ENCODE measurements around the gene NNT.

The NNT gene

DNA sequence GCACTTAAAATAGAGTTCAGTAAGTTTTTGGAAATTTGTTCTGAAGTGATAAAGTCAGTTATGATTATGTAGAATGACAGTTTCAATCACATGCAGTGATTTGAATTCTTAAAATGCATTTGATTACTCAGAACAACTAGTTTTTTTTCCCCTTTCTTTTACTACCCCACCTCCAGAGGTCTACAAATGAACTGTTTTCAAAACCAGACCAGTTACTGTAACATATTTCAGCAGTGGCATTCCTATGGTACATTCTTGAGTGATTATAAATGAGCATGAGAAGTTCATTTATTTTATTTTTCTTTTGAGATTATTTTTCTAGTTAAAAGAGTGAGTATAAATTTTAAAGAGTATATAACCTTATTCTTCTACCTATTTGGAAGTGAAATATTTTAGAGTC, 71.6 kb downstream of the NNT start:
- no peak overlapping the region for H3K4me3 ChIP-seq (ENCODE audit: control insufficient read depth, low read depth, low read length)
- DNase-seq (ENCODE audit: low read depth) = no peak
- no peak for TF ChIP-seq CTCF (IDR thresholded peaks at IDR 0.05; ENCODE audit: control insufficient read depth, insufficient read depth, low read depth, low read length, missing control alignments)

GRCh38 chr5:43675357-43675756, 72.4 kb downstream of the NNT start:
- TF ChIP-seq CTCF (IDR thresholded peaks at IDR 0.05; ENCODE audit: control insufficient read depth, insufficient read depth, low read depth, low read length, missing control alignments) = no peak
- DNase-seq (ENCODE audit: low read depth) = no peak

DNA sequence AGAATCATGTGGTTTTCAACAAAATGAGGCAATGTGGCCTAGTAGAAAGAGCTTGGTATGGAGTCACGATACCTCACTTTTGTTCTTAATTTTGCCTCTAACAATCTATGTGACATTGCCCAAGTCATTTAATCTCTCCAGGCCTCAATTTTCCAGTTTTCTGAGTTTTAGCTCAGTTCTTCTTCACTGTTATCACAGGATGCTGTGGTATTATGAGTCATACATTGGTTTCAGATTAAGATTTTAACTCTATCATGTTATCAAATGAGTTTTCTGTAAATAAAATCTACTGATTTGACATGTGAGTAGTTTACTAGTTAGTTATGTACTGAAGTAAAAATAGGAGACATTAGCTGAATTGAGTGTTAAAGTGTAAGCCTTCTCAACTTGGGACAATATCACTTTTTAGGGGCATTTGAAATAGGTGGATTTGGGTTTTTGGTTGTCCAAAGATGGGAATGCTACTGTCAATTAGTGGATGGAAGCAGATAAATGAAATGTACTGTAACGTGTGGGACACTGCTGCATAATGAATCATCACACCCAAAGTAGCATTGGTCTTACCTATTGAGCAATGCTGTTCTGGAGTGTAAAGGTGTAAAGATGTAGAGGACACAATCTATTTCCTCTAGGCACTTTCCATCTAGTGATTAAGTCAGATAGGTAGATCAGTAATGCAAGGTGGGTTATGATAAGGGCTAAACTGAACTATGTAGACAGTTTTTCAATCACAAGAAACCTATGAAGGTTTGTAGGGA, 73.3 kb downstream of the NNT start:
- TF ChIP-seq CTCF (IDR thresholded peaks at IDR 0.05; ENCODE audit: control insufficient read depth, insufficient read depth, low read depth, low read length, missing control alignments) = no peak
- no peak overlapping the region for H3K4me3 ChIP-seq (ENCODE audit: control insufficient read depth, low read depth, low read length)
- no peak for DNase-seq (ENCODE audit: low read depth)

More at GRCh38 chr5:43675357-43675756, 72.4 kb downstream of the NNT start:
- no peak overlapping the region for H3K4me3 ChIP-seq (ENCODE audit: control insufficient read depth, low read depth, low read length)

DNA sequence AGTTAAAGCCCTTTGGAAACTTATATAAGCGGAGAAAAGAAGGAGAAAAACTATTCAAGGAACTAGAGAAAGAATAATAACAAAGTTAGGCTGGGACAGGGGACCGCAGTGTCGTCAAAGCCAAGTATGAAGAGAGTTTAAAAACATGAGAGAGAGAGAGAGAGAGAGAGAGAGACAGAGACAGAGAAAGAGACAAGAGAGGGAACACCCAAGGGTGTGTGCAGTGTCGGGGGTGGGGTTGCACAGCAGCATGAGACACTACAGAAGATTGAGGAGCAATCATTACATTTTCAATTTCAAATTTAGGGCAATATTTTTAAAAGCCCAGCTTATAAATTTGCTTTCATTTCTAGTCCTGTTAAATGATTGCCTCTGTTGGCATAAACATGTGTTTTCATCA, 74.3 kb downstream of the NNT start:
- no peak for TF ChIP-seq CTCF (IDR thresholded peaks at IDR 0.05; ENCODE audit: control insufficient read depth, insufficient read depth, low read depth, low read length, missing control alignments)
- DNase-seq (ENCODE audit: low read depth) = no peak
- no peak overlapping the region for H3K4me3 ChIP-seq (ENCODE audit: control insufficient read depth, low read depth, low read length)

DNA sequence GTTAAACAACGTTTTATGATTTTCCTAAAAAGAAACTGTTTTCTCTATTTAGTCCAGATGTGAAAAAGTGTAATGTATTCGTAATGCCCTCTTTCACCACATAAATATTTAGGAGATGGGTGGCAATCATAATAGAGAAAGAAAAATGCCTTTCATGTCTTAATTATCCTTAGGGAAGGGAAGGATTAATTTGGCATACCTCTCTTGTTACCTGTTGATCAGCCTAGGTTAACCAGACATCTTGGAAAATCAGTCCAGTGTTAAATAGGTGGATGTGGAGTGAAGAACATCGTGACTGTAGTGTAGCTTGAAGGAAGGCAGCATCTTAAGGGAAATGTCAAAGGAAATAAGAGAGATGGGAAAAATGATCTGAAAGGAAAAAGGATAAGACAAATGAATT, 76.2 kb downstream of the NNT start:
- TF ChIP-seq CTCF (IDR thresholded peaks at IDR 0.05; ENCODE audit: control insufficient read depth, insufficient read depth, low read depth, low read length, missing control alignments) = no peak
- H3K4me3 ChIP-seq (ENCODE audit: control insufficient read depth, low read depth, low read length) = no peak overlapping the region
- no peak for DNase-seq (ENCODE audit: low read depth)

DNA sequence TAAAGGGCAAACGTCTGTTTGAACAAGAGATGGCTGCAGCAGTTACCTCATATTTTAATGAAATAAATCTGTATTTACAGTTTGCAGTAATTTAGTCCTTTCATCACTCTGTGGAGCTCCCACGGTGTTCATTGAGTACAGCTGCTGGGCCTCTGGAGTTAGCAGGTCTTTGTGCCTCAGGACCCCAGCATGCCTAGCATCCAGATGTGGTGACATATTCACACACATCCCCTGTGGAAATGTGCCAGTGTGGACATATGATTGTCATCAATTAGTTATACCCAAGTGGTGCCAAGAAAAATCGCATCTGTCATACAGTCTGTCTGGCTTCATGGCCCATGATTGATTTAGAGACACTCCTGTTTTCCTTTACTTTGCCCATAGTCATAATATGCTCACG, 77.3 kb downstream of the NNT start:
- TF ChIP-seq CTCF (IDR thresholded peaks at IDR 0.05; ENCODE audit: control insufficient read depth, insufficient read depth, low read depth, low read length, missing control alignments) = no peak
- H3K4me3 ChIP-seq (ENCODE audit: control insufficient read depth, low read depth, low read length) = no peak overlapping the region
- DNase-seq (ENCODE audit: low read depth) = no peak
